HG03520 (cell line): ENCODE data around the gene MAN2A1.

Experiments used
- ATAC-seq: cut with Tn5 transposase; IDR thresholded peaks from one replicate; pipeline ENCODE4 v1.9.1; 2021; ENCODE audit warnings: mild to moderate bottlenecking, moderate library complexity; ENCODE audit not compliant: unreplicated experiment

MAN2A1 gene

GRCh38 chr5:109678447-109678846, 11.3 kb upstream of the MAN2A1 start:
- ATAC-seq: no peak

- no peak for ATAC-seq
Observed at GRCh38 chr5:109681763-109682162, 8.0 kb upstream of the MAN2A1 start.

GRCh38 chr5:109682383-109682782, 7.3 kb upstream of the MAN2A1 start:
- no peak for ATAC-seq

- no peak for ATAC-seq
Observed at GRCh38 chr5:109685916-109686315, 3.8 kb upstream of the MAN2A1 start.

- peak; percentile 0 for ATAC-seq
Observed at GRCh38 chr5:109688630-109688969, 1.1 kb upstream of the MAN2A1 start.

GRCh38 chr5:109688970-109689739, 572 bp upstream of the MAN2A1 start:
- ATAC-seq: peak; percentile 69

GRCh38 chr5:109690242-109690974, 681 bp downstream of the MAN2A1 start:
- ATAC-seq: peak; percentile 7

GRCh38 chr5:109690975-109691574, 1.3 kb downstream of the MAN2A1 start:
- peak; percentile 11 for ATAC-seq

GRCh38 chr5:109691996-109692395, 2.3 kb downstream of the MAN2A1 start:
- ATAC-seq: no peak

GRCh38 chr5:109692852-109693251, 3.1 kb downstream of the MAN2A1 start:
- ATAC-seq: no peak

GRCh38 chr5:109693535-109694400, 4.0 kb downstream of the MAN2A1 start:
- no peak for ATAC-seq

GRCh38 chr5:109694451-109694891, 4.7 kb downstream of the MAN2A1 start:
- ATAC-seq: no peak

- peak; percentile 58 for ATAC-seq
Observed at GRCh38 chr5:109695005-109695926, 5.5 kb downstream of the MAN2A1 start.

GRCh38 chr5:109697339-109697738, 7.6 kb downstream of the MAN2A1 start:
- ATAC-seq: no peak

GRCh38 chr5:109700516-109701153, 10.9 kb downstream of the MAN2A1 start:
- ATAC-seq: no peak

- no peak for ATAC-seq
Observed at GRCh38 chr5:109701252-109701651, 11.5 kb downstream of the MAN2A1 start.

GRCh38 chr5:109701792-109702191, 12.1 kb downstream of the MAN2A1 start:
- ATAC-seq: no peak

- no peak for ATAC-seq
Observed at GRCh38 chr5:109703166-109703565, 13.4 kb downstream of the MAN2A1 start.

- no peak for ATAC-seq
Observed at GRCh38 chr5:109703829-109704228, 14.1 kb downstream of the MAN2A1 start.
